ENCODE data around the gene GOLGA8H.
"Not testable (repeated sequence)": the region's sequence is repeated elsewhere in the genome, so short reads cannot be mapped to it uniquely, and the experiment has no call there.

Gene GOLGA8H, protein sequence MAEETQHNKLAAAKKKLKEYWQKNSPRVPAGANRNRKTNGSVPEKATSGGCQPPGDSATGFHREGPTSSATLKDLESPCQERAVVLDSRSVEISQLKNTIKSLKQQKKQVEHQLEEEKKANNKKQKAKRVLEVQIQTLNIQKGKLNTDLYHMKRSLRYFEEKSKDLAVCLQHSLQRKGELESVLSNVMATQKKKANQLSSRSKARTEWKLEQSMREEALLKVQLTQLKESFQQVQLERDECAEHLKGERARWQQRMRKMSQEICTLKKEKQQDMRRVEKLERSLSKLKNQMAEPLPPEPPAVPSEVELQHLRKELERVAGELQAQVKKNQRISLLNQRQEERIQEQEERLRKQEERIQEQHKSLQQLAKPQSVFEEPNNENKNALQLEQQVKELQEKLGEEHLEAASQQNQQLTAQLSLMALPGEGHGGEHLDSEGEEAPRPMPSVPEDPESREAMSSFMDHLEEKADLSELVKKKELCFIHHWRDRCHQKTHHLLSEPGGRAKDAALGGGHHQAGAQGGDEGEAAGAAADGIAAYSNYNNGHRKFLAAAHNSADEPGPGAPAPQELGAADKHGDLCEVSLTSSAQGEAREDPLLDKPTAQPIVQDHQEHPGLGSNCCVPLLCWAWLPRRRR

DNA sequence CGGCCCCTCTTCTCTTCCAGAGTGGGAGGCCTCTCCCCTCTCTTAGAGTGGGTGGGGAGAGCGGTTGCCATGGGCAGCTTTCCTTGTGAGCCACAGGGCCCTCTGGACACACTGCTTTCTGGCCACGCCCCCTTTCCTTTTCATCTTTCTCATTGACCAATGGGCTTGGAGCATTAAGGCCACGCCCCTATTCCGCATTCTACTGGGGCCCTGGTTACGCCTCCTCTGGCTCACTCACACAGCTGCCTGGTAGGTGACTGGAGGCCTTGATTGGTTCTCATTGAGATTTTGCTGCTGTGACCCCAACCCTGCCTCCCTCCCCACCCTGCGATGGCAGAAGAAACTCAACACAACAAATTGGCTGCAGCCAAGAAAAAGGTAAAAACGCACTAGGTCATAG is at the start of gene GOLGA8H:
GOLGA8H (plus strand) TSS at position 233 of the 400 bp plus-strand sequence; CDS start at position 331, 98 bp downstream.
- DNase-seq (ENCODE audit: low spot score in 2 of 2); H3K27ac Mint-ChIP-seq; H3K4me3 Mint-ChIP-seq; ATAC-seq; H3K36me3 Mint-ChIP-seq; H3K4me1 Mint-ChIP-seq; H3K9me3 Mint-ChIP-seq: not testable (repeated sequence)

DNA sequence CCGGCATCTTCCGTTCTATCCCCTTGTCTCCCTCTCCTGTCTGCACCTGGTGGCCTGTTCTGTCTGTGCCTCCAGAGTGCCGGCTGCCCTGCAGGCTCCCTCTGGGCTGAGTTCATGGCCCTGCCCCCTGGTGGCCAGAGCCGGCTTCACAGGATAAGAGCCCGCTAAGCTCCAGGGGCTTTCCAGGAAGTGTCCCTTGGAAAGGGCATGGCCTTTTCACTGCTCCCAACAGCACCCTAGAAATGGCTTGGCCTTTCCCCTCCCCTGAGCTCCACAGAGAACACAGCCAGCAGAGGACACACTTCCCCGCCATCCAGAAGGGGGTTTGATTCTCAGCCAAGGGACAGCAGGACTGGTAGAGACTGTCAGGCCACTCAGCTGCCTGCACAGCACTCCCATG is 36.9 kb upstream of the GOLGA8H start:
- not testable (repeated sequence) for H3K4me3 Mint-ChIP-seq, H3K27ac Mint-ChIP-seq

DNA sequence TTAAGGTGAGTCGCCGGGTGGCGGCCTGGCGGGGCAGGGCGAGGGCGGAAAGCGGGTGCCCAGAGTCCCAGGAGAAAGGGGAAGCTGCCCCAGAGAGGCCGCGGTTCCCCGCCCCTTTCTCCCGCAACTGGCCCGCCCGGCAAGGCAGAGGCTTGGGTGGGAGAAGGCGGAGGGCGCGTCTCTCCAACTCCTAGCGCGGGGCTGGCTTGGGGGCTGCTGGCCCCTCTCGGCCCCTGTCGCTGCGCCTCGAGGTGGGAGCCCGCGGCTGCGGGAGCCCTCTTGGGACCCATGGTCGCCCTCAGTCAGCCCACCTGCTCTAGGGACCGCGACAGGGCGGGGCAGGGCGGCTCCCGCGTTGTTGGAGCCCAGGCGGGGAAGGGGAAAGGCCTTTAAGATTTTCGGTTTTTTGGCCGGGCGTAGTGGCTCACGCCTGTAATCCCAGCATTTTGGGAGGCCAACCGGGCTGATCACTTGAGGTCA is 30.8 kb upstream of the GOLGA8H start:
- not testable (repeated sequence) for H3K9me3 Mint-ChIP-seq; H3K4me1 Mint-ChIP-seq; DNase-seq (ENCODE audit: low spot score in 2 of 2); H3K27ac Mint-ChIP-seq; H3K4me3 Mint-ChIP-seq; H3K36me3 Mint-ChIP-seq
- ATAC-seq: peak; percentile 65

More for the DNA sequence above, 36.9 kb upstream of the GOLGA8H start:
- H3K9me3 Mint-ChIP-seq, H3K4me1 Mint-ChIP-seq, H3K36me3 Mint-ChIP-seq: not testable (repeated sequence)
- peak; percentile 62 for ATAC-seq
- DNase-seq (ENCODE audit: low spot score in 2 of 2): peak in 1 of 2 donors; percentile 49

DNA sequence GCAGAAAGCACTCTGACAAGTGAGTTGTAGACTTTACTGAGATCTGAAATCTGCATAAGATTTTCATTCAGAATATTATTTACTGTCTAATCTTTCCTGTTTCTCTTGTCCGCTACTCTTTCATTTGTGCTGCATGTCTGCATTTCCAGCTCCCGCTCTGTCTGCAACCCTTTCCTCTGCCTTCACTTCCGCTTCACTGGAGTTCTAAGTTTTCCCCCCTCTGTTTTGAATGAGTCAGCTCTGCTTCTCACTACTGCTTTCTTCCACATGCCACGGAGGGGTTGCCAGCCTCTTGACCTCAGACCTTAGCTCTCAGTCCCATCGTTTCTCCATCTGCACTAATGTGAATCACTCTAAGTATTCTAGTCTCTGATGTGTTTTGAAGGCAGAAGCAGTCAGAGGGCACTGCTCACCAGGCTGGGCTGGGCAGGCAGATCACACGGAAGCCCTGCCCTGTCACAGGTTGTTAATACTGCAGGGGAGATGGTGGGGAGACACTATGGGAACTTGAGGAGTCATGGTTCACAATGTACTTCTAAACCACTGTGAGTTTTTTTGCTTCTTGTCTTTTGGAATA is 24.3 kb upstream of the GOLGA8H start:
- H3K9me3 Mint-ChIP-seq; H3K27ac Mint-ChIP-seq; DNase-seq (ENCODE audit: low spot score in 2 of 2); H3K36me3 Mint-ChIP-seq; H3K4me1 Mint-ChIP-seq; ATAC-seq; H3K4me3 Mint-ChIP-seq: not testable (repeated sequence)

DNA sequence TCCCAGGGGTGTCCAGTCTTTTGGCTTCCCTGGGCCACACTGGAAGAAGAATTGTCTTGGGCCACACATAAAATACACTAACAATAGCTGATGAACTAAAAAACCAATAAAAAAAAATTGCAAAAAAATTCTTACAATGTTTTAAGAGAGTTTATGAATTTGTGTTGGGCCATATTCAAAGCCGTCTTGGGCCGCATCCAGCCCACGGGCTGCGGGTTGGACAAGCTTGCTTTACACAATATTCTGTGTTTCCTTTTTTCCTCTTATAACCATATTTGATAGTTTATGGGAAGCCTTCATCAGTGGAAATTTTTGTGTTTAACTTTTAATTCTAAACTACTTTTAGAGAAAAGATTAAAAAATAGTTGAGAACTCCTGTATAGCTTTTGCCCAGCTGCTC is 23.1 kb upstream of the GOLGA8H start:
- not testable (repeated sequence) for ATAC-seq; H3K4me3 Mint-ChIP-seq; H3K27ac Mint-ChIP-seq; H3K4me1 Mint-ChIP-seq; H3K9me3 Mint-ChIP-seq; H3K36me3 Mint-ChIP-seq; DNase-seq (ENCODE audit: low spot score in 2 of 2)

DNA sequence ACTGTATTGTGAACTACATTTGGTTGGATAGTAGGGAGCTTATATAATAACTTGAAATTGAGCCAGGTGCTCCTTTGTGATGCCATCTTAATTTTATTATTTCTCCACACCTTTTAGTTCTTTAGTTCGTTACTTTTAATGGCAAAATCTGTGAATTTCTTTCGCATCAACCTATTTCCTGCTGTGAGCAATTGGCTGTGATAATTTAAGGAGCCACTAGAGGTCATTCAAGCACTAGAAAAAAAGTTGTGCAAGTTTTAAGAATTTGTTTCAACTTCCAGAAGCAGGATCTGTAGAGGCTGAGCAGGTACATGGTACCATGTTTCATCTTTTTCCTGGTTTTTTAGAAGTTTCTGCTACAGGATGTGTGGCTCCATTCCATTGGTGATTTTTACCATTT is 4.9 kb upstream of the GOLGA8H start:
- not testable (repeated sequence) for DNase-seq (ENCODE audit: low spot score in 2 of 2); H3K4me3 Mint-ChIP-seq; H3K4me1 Mint-ChIP-seq; H3K9me3 Mint-ChIP-seq; H3K27ac Mint-ChIP-seq; H3K36me3 Mint-ChIP-seq; ATAC-seq

DNA sequence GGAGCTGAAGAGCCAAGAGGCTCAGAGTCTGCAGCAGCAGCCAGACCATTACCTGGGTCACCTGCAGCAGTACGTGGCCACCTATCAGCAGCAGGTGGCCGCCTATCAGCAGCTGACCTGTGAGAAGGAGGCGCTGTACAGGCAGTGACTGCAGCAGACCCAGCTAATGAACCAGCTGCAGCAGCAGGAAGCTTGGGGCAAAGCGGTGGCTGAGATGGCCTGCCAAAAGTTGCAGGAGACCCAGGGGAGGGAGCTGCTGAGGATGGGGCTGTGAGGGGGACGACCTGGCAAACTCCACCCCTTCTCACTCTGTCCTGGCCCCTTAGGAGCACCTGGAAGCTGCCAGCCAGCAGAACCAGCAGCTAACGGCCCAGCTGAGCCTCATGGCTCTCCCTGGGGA is 8.4 kb downstream of the GOLGA8H start:
- ATAC-seq; H3K9me3 Mint-ChIP-seq; H3K4me3 Mint-ChIP-seq; DNase-seq (ENCODE audit: low spot score in 2 of 2); H3K36me3 Mint-ChIP-seq; H3K27ac Mint-ChIP-seq; H3K4me1 Mint-ChIP-seq: not testable (repeated sequence)

DNA sequence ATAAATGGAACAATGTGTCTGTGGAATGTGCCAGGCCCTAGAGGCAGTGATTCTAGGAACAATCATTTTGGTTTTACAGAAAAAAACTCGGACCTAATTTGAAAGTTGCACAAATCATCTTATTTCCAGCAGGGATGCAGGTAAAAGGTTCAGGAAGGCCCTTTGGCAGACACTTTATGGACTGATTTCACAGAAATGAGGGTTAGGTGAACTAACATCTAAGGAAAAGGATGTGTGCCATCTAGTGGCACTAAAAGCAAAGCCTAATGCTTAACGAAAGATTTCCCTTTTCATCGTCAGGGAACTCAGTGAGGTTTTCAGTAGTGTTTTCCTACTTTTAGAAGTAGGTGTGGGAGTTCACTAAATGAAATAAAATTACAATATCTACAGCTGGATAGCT is 17.5 kb downstream of the GOLGA8H start:
- not testable (repeated sequence) for H3K4me3 Mint-ChIP-seq; DNase-seq (ENCODE audit: low spot score in 2 of 2); H3K27ac Mint-ChIP-seq; H3K9me3 Mint-ChIP-seq; ATAC-seq; H3K4me1 Mint-ChIP-seq
- peaks cover 11% of the 10 kb centered on the region for H3K36me3 Mint-ChIP-seq

DNA sequence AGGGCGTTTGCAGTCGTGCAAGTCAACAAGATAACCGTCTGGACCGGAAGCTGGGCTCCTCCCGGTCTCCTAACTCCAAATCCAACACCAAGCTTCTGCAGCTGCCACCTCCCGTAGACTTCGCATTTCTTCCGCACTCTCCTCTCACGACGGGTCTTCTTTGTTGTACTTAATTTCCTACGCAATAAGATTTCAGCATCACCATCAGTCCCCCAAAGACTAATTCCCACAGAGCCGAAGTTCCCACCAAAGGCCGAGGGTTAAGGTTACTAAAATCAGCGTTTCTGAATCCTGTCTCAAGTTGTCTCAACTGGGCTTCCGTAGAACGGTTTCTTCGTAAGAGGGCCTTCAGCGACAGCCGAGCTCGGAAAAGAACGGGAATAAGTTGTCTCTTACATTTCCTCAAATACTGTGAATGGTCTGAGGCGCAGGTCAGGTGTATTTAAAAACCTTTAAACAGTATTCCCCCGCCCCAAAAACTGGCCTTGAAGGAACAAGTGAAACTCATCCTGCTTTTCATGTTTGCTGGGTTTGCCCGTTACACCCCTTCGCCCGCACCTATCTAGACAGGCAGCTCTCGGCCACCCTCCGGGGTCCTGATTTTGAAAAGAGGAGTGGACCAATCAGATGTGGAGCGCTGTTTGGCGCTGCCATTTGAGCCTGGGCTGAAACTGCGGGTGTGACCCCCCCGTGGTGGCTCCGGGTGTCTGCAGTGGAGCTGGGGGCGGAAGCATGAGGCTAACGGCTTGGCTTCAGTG is 21.8 kb downstream of the GOLGA8H start, which contains the start of gene ARHGAP11B:
ARHGAP11B (plus strand) TSS at position 693 of the 758 bp plus-strand sequence.
- peak within 1 kb of the TSS; percentile 94 for H3K27ac Mint-ChIP-seq
- DNase-seq (ENCODE audit: low spot score in 2 of 2) (peak; percentile 86 to 96), ATAC-seq (peak; percentile 98)
- peak within 1 kb of the TSS; percentile 87 for H3K4me3 Mint-ChIP-seq
- H3K9me3 Mint-ChIP-seq: not testable (repeated sequence)
- peaks cover 19% of the 10 kb centered on the region for H3K36me3 Mint-ChIP-seq
- H3K4me1 Mint-ChIP-seq: peaks cover 14% of the 10 kb centered on the region

DNA sequence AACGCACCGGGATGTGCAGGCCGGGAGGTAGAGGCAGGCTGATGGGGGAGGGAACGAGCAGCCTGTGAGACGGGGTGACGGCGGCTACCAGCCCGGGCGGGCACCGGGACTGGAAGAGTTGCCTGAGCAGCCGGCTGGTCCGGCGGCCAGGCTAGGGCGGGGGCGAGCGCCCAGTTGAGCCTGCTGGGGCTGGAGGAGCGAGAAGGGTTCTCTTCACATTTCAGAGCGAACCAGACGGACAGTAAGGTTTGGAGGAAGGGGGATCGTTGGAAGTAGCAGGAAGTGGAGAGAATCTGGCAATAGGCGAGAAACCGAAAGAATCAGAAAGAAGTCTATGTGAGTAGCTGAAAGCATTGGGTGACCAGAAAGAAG is 22.4 kb downstream of the GOLGA8H start:
- H3K4me1 Mint-ChIP-seq: peaks cover 14% of the 10 kb centered on the region
- ATAC-seq: not testable (repeated sequence)
- DNase-seq (ENCODE audit: low spot score in 2 of 2): peak in 1 of 2 donors; percentile 64

DNA sequence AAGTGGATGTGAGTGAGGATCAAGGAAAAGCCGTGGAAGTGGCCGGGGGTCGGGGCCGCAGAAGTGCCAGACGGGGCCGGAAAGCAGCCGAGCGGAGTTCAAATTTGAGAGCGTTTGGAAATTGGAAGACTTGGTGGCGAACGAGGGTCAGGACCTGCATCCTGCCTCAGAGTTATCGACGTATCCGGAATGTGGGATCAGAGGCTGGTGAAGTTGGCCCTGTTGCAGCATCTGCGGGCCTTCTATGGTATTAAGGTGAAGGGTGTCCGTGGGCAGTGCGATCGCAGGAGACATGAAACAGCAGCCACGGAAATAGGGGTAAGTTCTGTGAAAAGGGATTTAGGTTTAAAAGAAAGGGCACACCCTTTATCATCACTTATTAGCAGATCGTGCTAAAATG is 22.8 kb downstream of the GOLGA8H start:
- not testable (repeated sequence) for ATAC-seq
- Mint-ChIP-seq H3K4me3 (peak overlapping the region; percentile 87), H3K36me3 (peaks cover 29% of the 10 kb centered on the region)

More for the DNA sequence above, 22.4 kb downstream of the GOLGA8H start:
- H3K9me3 Mint-ChIP-seq: not testable (repeated sequence)
- H3K27ac Mint-ChIP-seq: peak overlapping the region; percentile 94
- peaks cover 25% of the 10 kb centered on the region for H3K36me3 Mint-ChIP-seq
- H3K4me3 Mint-ChIP-seq: peak overlapping the region; percentile 87

DNA sequence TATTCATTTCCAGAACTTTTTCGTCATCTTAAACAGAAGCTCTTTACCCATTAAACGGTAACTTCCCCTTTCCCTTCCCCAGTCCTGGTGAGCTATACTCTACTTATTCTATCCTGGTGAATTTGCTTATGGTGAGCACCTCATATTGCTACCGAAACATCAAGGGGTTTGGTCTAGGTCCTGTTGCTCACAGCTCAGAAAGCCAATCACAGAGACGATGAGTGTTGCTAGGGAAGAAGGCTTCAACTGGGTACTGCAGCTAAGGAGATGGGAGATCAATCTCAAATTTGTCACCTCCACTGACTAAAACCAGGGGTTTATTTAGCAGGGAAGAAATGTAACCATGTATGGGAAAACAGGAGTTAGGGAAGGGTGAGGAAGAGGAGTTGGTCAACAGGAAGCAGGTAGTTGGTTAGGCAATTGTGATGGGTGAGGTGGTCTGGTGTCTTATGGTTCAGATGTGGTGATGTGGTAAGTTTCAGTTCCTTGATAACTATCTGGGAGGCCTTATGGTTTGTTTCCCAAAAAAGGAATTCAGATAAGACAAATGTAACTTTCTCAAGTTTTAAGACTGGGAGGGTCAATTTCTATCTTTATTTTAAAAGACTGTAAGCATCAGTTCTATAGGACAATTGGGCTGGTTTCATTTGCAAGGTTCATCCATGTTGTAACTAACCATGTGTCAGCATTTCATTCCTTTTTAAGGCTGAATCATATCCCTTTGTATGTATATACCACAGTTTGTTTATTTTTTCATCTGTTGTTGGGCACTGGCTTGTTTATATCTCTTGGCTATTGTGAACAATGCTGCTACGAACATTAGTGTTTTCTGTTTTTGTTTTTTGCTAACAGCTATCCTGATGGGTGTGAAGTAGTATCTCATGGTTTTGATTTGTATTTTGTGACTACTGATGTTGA is 46.4 kb downstream of the GOLGA8H start:
- DNase-seq (ENCODE audit: low spot score in 2 of 2) (no peak), ATAC-seq (peak; percentile 44)
- Mint-ChIP-seq H3K27ac (peak overlapping the region; percentile 43), H3K9me3 (no peaks in the 10 kb centered on the region), H3K4me1 (peaks cover 24% of the 10 kb centered on the region), H3K4me3 (no peak overlapping the region), H3K36me3 (peaks cover 67% of the 10 kb centered on the region)

More for the DNA sequence above, 22.8 kb downstream of the GOLGA8H start:
- DNase-seq (ENCODE audit: low spot score in 2 of 2); H3K9me3 Mint-ChIP-seq: not testable (repeated sequence)
- Mint-ChIP-seq H3K4me1 (peaks cover 14% of the 10 kb centered on the region), H3K27ac (peak overlapping the region; percentile 94)

DNA sequence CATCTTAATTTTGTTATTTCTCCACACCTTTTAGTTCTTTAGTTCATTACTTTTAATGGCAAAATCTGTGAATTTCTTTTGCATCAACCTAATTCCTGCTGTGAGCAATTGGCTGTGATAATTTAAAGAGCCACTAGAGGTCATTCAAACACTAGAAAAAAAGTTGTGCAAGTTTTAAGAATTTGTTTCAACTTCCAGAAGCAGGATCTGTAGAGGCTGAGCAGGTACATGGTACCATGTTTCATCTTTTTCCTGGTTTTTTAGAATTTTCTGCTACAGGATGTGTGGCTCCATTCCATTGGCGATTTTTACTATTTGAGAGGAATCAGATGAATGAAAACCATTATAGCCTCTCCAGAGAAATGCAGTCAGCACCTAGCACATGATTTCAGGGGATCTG is 57.3 kb downstream of the GOLGA8H start:
- not testable (repeated sequence) for H3K4me3 Mint-ChIP-seq; H3K27ac Mint-ChIP-seq; DNase-seq (ENCODE audit: low spot score in 2 of 2); H3K9me3 Mint-ChIP-seq; H3K4me1 Mint-ChIP-seq; ATAC-seq
- H3K36me3 Mint-ChIP-seq: peaks cover 26% of the 10 kb centered on the region

Measured in stimulated activated effector memory CD8-positive, alpha-beta T cell treated with anti-CD3 and anti-CD28 coated beads, Interleukin-12 subunit alpha, Interleukin-12 subunit beta, amount 100 ng/mL, for 72 hours (primary cell).